ENCODE data around the gene CFAP99.

DNA sequence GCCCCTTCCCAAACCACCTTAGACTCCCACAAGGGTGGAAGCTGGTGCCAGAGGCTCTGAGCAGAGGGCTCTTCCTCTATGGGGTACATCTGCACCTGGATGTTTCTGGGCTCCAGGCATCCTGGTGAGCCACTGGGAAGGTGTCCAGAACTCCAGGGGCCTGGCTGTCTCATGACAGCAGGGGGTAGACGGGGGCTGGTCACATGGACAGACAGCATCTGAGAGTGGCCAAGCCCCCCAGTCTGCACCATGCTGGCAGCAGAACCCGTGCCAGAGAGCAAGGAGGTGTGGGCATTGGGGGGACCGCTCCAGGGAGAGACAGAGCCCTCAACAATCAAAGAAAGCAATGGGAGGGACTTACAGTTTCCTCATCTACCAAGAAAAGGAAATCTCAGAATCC lies 39.9 kb upstream of the CFAP99 start:
- TF ChIP-seq, protein P1, sequence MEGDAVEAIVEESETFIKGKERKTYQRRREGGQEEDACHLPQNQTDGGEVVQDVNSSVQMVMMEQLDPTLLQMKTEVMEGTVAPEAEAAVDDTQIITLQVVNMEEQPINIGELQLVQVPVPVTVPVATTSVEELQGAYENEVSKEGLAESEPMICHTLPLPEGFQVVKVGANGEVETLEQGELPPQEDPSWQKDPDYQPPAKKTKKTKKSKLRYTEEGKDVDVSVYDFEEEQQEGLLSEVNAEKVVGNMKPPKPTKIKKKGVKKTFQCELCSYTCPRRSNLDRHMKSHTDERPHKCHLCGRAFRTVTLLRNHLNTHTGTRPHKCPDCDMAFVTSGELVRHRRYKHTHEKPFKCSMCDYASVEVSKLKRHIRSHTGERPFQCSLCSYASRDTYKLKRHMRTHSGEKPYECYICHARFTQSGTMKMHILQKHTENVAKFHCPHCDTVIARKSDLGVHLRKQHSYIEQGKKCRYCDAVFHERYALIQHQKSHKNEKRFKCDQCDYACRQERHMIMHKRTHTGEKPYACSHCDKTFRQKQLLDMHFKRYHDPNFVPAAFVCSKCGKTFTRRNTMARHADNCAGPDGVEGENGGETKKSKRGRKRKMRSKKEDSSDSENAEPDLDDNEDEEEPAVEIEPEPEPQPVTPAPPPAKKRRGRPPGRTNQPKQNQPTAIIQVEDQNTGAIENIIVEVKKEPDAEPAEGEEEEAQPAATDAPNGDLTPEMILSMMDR (conservative IDR thresholded peaks at IDR 0.05; ENCODE audit: low read depth, low read length), result no peak
- TF ChIP-seq POLR2A (IDR thresholded peaks at IDR 0.05; ENCODE audit: low read depth, low read length), result no peak
- TF ChIP-seq, protein P2, sequence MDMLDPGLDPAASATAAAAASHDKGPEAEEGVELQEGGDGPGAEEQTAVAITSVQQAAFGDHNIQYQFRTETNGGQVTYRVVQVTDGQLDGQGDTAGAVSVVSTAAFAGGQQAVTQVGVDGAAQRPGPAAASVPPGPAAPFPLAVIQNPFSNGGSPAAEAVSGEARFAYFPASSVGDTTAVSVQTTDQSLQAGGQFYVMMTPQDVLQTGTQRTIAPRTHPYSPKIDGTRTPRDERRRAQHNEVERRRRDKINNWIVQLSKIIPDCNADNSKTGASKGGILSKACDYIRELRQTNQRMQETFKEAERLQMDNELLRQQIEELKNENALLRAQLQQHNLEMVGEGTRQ (IDR thresholded peaks at IDR 0.05; ENCODE audit: low read depth, low read length), result no peak
- TF ChIP-seq FOS (IDR thresholded peaks at IDR 0.05; ENCODE audit: low read depth, low read length), result no peak
- no peak for TF ChIP-seq CHD1 (IDR thresholded peaks at IDR 0.05; ENCODE audit: low read depth, low read length)
- TF ChIP-seq, protein P3, sequence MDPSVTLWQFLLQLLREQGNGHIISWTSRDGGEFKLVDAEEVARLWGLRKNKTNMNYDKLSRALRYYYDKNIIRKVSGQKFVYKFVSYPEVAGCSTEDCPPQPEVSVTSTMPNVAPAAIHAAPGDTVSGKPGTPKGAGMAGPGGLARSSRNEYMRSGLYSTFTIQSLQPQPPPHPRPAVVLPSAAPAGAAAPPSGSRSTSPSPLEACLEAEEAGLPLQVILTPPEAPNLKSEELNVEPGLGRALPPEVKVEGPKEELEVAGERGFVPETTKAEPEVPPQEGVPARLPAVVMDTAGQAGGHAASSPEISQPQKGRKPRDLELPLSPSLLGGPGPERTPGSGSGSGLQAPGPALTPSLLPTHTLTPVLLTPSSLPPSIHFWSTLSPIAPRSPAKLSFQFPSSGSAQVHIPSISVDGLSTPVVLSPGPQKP (IDR thresholded peaks at IDR 0.05; ENCODE audit: borderline replicate concordance, low read depth, low read length), result no peak
- TF ChIP-seq NFE2L2 (IDR thresholded peaks at IDR 0.05; ENCODE audit: low read depth, low read length), result no peak
- no peak for TF ChIP-seq RFX5 (IDR thresholded peaks at IDR 0.05; ENCODE audit: low read depth, low read length)
- no peak for TF ChIP-seq CEBPB (IDR thresholded peaks at IDR 0.05; ENCODE audit: low read depth, low read length)
- no peak for TF ChIP-seq MXI1 (IDR thresholded peaks at IDR 0.05; ENCODE audit: borderline replicate concordance, low read depth, low read length)
- TF ChIP-seq RAD21 (IDR thresholded peaks at IDR 0.05; ENCODE audit: low read length), result no peak
- TF ChIP-seq MAZ (IDR thresholded peaks at IDR 0.05; ENCODE audit: borderline replicate concordance, low read depth, low read length), result no peak

Measured in IMR-90 (cell line).